Chondrocyte (in vitro differentiated cells): Measurements from ENCODE around the gene SMNDC1. TPM values are rescaled to one million over a fixed set of nuclear protein-coding genes. Genes with fewer than 3 reads are reported as not detected.
"Not testable (repeated sequence)": the region's sequence is repeated elsewhere in the genome, so short reads cannot be mapped to it uniquely, and the experiment has no call there.

ENCODE experiments used
- DNase-seq: peaks from one replicate; pipeline ENCODE4 v3.0.0; 2021; ENCODE audit warnings: mixed read lengths, low spot score
- H3K27ac Mint-ChIP-seq: one replicate; pipeline ENCODE4 v1.8.0; 2021; ENCODE audit warnings: mild to moderate bottlenecking, moderate library complexity, mixed read lengths; ENCODE audit not compliant: unreplicated experiment
- H3K27me3 Mint-ChIP-seq: 2 replicates; pipeline ENCODE4 v1.8.0; 2021; ENCODE audit warnings: low read depth, mixed read lengths
- H3K36me3 Mint-ChIP-seq: 2 replicates; pipeline ENCODE4 v1.8.0; 2021; ENCODE audit warnings: low read depth, mixed read lengths
- H3K4me1 Mint-ChIP-seq: 2 replicates; pipeline ENCODE4 v1.8.0; 2021; ENCODE audit warnings: low read depth, mild to moderate bottlenecking, mixed read lengths
- H3K4me3 Mint-ChIP-seq: one replicate; pipeline ENCODE4 v1.8.0; 2021; ENCODE audit warnings: mild to moderate bottlenecking, moderate library complexity, mixed read lengths; ENCODE audit not compliant: unreplicated experiment
- H3K9me3 Mint-ChIP-seq: 2 replicates; pipeline ENCODE4 v1.8.0; 2021; ENCODE audit warnings: low read depth, mixed read lengths
- total RNA-seq: library from RNA; stranded (reverse); gene quantifications from 3 replicates; pipeline ENCODE4 v1.2.1, GENCODE V29; 2021
- TF ChIP-seq, protein P1 (sequence below): fragments of 200-600 bp; sonication (generic); IDR thresholded peaks from 2 replicates; pipeline ENCODE4 v1.5.0; 2021; ENCODE audit warnings: antibody characterized with exemption, mild to moderate bottlenecking, moderate library complexity

SMNDC1 gene
- total RNA-seq, 1 donor from 2014 or later: 26.2 TPM

DNA sequence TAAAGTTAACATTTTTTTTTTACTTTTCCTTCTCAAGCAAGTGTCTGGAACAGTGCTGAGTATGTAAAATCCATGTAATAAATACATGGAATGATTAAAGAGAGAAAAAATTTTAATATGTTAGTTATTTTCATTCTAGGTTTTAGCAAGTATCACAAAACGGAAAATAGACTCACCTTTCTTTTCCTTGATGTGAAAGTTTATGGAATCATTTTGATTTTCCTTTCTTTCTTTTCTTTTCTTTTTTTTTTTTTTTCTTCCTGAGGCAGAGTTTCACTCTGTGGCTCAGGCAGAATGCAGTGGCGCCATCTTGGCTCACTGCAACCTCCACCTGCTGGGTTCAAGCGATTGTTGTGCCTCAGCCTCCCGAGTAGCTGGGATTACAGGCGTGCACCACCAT lies 28.1 kb downstream of the SMNDC1 start:
- H3K36me3 Mint-ChIP-seq: peaks cover 1% of the 10 kb centered on the region
- no peak for DNase-seq
- H3K9me3 Mint-ChIP-seq: no peaks in the 10 kb centered on the region
- no peak overlapping the region for H3K27ac Mint-ChIP-seq
- TF ChIP-seq, protein P1, sequence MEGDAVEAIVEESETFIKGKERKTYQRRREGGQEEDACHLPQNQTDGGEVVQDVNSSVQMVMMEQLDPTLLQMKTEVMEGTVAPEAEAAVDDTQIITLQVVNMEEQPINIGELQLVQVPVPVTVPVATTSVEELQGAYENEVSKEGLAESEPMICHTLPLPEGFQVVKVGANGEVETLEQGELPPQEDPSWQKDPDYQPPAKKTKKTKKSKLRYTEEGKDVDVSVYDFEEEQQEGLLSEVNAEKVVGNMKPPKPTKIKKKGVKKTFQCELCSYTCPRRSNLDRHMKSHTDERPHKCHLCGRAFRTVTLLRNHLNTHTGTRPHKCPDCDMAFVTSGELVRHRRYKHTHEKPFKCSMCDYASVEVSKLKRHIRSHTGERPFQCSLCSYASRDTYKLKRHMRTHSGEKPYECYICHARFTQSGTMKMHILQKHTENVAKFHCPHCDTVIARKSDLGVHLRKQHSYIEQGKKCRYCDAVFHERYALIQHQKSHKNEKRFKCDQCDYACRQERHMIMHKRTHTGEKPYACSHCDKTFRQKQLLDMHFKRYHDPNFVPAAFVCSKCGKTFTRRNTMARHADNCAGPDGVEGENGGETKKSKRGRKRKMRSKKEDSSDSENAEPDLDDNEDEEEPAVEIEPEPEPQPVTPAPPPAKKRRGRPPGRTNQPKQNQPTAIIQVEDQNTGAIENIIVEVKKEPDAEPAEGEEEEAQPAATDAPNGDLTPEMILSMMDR: no peak
- H3K4me1 Mint-ChIP-seq: peaks cover 24% of the 10 kb centered on the region
- H3K4me3 Mint-ChIP-seq: no peak overlapping the region
- no peaks in the 10 kb centered on the region for H3K27me3 Mint-ChIP-seq

DNA sequence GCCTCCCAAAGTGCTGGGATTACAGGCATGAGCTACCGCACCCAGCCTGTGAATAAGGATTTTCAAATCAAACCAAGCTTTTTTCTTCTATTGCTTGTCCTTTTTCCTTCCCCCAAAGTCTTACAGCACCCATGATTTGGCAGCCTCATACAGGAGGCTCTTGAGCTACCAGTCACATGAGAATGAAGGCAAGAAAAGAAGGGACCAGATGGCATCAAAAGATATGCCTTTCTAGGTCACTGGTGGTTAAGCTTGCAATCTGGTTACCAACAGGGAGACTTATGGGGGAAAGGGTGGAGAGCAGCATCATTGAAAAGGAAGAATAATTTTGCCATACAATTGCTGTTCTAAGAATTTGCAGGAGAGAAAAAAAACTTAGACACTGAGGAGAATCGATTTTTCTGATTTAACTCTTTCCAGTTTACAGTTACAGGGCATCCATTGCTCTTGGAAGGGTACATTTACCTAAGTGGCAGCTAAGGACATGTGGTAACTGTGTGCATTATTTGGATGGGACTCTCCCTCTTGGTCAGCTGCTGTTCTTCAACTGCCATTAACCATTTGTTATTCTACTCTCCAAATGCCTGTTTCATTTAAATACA lies 29.5 kb downstream of the SMNDC1 start:
- no peak overlapping the region for H3K27ac Mint-ChIP-seq
- H3K9me3 Mint-ChIP-seq: no peaks in the 10 kb centered on the region

DNA sequence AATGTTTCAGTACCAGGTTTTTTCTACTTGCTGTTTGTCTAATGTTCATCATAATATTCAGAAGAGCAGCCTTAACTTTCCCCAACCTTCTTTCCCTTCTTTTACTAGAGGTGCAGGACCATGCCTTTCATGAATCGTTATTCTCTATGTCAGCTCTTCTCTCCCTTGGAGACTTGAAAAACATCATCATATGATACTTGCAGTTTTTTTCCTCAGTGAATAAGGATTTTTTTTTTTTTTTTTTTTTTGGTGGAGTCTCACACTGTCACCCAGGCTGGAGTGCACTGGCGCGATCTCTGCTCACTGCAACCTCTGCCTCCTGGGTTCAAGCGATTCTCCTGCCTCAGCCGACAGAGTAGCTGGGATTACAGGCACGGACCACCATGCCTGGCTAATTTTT lies 30.1 kb downstream of the SMNDC1 start:
- Mint-ChIP-seq H3K27me3 (no peaks in the 10 kb centered on the region), H3K9me3 (no peaks in the 10 kb centered on the region), H3K27ac (no peak overlapping the region), H3K4me3 (no peak overlapping the region), H3K36me3 (no peaks in the 10 kb centered on the region), H3K4me1 (peaks cover 34% of the 10 kb centered on the region)
- TF ChIP-seq, protein P1: no peak
- DNase-seq: no peak

More for the DNA sequence above, 29.5 kb downstream of the SMNDC1 start:
- Mint-ChIP-seq H3K27me3 (no peaks in the 10 kb centered on the region), H3K36me3 (no peaks in the 10 kb centered on the region), H3K4me1 (peaks cover 29% of the 10 kb centered on the region), H3K4me3 (no peak overlapping the region)
- TF ChIP-seq, protein P1: no peak
- no peak for DNase-seq

DNA sequence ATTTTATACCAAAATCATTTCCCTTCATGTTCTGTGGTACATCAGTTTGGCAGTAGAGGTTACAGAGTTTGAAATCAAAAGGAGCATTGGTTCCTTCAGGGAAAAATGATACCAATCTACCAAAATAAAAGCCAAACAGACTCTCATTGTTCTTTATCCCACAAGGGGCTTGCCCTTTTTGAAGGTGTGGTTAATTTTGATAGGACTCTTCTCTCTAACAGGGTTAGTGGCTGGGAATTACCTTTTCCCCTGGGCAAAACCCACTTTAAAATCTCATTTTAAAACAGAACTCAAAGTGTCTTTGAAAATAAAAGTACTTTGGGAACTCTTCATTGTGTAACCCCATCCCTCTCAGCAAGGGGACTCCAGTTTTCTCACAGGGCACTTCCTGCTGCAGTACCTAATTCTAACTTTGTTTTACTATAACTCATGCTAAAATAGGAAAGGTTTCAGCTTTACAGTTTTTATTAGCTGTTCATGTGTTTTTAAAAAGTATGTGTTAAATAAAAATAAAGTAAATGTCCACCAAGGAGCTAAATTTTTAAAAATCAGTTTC lies 30.6 kb downstream of the SMNDC1 start:
- TF ChIP-seq, protein P1: no peak
- DNase-seq: no peak
- H3K4me1 Mint-ChIP-seq: peaks cover 36% of the 10 kb centered on the region

DNA sequence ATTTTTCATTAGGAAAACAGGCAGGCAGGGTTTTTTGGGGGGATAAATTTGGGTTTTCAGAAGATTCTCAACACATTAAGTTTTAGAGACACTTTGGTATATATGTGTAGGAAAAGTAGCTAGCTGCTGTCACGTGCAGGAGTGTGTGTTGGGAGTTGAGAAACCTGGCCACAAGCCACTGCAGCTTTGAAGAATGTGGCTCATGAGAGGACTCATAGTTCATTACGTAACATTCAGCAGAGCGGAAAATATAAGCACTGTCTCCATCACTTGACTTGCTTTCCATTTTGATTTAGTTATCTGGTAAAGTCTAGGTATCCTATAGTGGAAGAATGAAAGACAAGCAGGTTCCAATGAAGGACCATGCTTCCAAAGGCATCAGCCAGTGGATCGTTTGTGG lies 31.2 kb downstream of the SMNDC1 start:
- Mint-ChIP-seq H3K9me3 (no peaks in the 10 kb centered on the region), H3K27me3 (no peaks in the 10 kb centered on the region), H3K4me1 (peaks cover 37% of the 10 kb centered on the region), H3K27ac (no peak overlapping the region), H3K36me3 (no peaks in the 10 kb centered on the region), H3K4me3 (no peak overlapping the region)
- TF ChIP-seq, protein P1: no peak
- no peak for DNase-seq

More for the DNA sequence above, 30.6 kb downstream of the SMNDC1 start:
- Mint-ChIP-seq H3K36me3 (no peaks in the 10 kb centered on the region), H3K27me3 (no peaks in the 10 kb centered on the region), H3K4me3 (no peak overlapping the region), H3K27ac (no peak overlapping the region), H3K9me3 (no peaks in the 10 kb centered on the region)

DNA sequence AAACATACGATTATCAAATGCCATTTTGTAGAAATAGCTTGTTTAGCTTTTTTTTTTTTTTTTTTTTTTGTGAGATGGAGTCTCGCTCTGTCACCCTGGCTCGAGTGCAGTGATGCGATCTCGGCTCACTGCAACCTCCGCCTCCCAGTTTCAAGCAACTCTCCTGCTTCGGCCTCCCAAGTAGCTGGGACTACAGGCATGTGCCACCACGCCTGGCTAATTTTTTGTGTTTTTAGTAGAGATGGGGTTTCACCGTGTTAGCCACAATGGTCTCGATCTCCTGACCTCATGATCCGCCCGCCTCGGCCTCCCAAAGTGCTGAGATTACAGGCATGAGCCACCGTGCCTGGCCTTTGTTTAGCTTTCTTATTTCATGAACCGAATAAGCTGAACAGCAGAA lies 31.7 kb downstream of the SMNDC1 start:
- H3K9me3 Mint-ChIP-seq, H3K27ac Mint-ChIP-seq, H3K36me3 Mint-ChIP-seq, H3K4me3 Mint-ChIP-seq, H3K27me3 Mint-ChIP-seq, DNase-seq: not testable (repeated sequence)
- H3K4me1 Mint-ChIP-seq: peaks cover 42% of the 10 kb centered on the region
